ENCODE data around the gene NAB1.
A peak's percentile ranks its signal among the peaks of the same experiment; 100 is the strongest.

The NAB1 gene

DNA sequence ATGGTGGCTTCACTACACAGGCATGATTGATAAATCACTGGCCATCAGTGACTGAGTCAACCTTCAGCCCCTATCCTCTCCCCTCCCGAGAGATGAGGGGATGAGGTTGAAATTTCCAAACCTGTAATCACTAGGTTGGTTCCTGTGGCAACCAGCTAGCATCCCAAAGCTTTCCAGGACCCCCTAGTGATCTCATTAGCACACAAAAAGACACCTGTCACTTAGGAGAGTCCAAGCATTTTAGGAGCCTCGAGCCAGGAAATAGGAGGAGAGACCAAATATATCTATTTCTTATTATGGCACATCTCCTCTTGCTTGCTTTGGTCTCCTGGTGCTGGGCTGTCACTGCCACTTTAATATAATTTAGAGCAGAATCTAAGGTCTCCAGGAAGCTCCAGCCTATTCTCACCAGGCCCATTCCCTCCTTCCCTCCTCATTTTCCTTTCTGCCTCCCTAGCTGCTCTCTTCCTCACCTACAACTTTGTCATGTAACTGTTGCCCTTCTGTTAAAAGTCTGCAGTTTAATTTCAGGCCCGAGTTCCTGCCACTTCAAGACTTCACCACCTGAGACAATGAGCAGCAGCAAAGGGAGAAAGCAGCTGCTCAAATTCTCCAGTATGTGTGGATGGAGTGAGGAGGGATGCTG lies 33.2 kb upstream of the NAB1 start:
- Histone ChIP-seq H3K27ac (no peak overlapping the region), H3K4me3 (no peak overlapping the region)
- TF ChIP-seq, protein P1, sequence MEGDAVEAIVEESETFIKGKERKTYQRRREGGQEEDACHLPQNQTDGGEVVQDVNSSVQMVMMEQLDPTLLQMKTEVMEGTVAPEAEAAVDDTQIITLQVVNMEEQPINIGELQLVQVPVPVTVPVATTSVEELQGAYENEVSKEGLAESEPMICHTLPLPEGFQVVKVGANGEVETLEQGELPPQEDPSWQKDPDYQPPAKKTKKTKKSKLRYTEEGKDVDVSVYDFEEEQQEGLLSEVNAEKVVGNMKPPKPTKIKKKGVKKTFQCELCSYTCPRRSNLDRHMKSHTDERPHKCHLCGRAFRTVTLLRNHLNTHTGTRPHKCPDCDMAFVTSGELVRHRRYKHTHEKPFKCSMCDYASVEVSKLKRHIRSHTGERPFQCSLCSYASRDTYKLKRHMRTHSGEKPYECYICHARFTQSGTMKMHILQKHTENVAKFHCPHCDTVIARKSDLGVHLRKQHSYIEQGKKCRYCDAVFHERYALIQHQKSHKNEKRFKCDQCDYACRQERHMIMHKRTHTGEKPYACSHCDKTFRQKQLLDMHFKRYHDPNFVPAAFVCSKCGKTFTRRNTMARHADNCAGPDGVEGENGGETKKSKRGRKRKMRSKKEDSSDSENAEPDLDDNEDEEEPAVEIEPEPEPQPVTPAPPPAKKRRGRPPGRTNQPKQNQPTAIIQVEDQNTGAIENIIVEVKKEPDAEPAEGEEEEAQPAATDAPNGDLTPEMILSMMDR (IDR thresholded peaks at IDR 0.05), result no peak
- no peak for DNase-seq (ENCODE audit: low spot score)

DNA sequence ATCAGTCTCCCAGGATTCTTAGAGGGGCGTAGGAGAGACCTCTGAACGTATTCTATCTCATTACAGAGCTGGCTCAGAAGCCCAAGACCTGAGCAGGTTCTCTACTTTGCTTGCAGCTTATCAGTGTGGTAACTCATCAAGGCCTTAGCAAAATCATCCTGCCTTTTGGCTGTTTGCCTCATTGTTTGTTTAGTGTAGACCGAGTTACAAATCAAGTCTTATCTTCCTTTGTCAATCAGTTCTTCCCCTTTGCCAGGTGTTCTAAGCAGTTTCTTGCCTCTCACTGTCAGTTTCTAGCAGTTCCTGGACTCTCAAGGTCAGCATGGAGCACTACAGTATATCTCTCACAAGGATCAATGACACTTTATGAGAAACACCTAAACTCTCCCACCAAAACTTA lies 30.9 kb upstream of the NAB1 start:
- H3K4me3 ChIP-seq, result no peak overlapping the region
- DNase-seq (ENCODE audit: low spot score), result no peak
- TF ChIP-seq, protein P1 (IDR thresholded peaks at IDR 0.05), result no peak
- no peak overlapping the region for H3K27ac ChIP-seq

DNA sequence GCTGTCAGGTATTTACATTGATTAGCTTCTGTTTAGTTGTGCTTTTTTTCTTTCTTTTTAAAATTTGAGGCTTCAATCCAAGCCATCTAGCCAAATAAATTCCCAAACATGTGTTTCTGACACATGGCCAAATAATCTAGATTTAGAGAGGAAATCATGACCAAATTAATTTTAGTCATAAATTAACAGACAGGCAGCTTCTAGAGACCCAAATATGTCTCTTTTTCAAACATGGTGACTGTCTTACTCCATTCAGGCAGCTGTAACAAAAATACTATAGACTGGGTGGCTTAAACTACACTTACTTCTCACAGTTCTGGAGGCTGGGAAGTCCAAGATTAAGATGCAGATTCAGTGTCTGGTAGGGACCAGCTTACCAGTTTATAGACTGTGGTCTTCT lies 23.2 kb upstream of the NAB1 start:
- Histone ChIP-seq H3K4me3 (no peak overlapping the region), H3K27ac (no peak overlapping the region)
- DNase-seq (ENCODE audit: low spot score), result no peak
- TF ChIP-seq, protein P1 (IDR thresholded peaks at IDR 0.05), result no peak

DNA sequence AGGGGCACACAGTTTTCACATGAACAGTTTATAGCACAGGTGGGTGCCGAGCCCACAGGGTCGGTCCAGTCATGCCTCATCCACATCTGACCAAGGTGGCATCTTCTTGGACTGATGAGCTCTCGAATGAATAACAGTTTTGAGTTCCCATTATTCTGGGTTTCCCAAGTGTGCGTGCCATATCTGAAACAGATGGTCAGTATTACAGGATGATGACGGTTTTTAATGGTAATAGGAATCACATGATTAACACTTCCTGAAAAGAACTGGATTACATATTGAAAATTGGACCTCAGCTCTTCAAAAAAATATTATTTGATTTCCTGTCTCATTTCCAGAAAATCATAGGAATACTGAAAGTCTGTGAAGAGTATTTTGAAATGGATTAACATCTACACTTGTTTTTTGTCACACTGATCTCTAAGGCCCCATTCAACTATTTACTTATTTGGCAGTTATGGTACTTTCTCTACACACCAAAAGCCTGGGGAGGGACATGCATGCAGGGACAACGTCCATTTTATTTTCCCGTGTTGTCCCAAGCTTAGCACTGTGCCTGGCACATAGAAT lies 22.2 kb upstream of the NAB1 start:
- H3K4me3 ChIP-seq, result no peak overlapping the region
- H3K27ac ChIP-seq, result peak overlapping the region; percentile 15 to 22
- no peak for DNase-seq (ENCODE audit: low spot score)
- TF ChIP-seq, protein P1 (IDR thresholded peaks at IDR 0.05), result no peak

DNA sequence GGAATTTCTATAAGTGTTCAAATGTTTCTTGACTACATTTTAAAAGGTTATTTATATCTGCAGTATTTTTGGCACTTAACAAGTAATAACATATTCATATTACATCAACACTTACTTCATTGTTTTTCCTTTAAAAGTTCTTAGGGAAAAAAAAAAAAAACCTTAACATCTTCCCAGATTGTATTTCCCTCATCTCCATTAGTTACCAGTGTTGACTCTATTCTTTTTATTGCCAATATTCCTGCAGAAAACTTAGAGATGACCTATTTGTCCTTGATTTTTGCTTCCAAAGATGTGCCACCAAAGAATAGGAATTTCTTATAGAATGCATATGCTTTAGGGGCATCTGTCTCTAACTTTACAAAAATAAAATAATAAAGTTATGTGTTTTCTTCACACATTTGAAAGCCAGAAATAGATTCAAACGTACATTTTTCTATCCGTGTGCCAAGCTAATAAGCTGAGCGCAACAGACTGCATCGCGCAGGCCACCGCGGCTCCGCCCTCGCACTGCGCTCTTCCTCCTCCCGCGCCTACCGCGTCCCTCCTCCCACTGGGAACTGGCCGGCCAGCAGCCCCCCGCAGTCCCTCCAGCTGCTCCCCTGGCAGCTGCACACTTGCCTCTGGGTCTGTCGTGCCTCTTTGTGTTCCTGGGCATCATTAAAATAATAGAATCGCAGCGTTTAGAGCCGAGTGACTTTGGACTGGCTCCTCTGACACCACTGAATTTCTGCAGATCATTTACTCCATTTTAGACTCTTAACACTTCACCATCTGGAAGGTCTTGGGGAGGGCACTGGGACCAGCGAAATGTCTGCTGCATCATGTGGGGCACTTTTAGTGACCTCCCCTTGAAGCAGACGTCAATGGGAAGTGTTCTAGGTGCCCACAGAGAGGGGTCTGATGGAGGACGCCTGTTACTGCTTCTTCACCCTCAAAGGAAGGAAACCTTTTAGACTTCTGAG lies 21.2 kb upstream of the NAB1 start:
- Histone ChIP-seq H3K27ac (peak overlapping the region; percentile 44 to 91), H3K4me3 (peak overlapping the region; percentile 78)
- no peak for DNase-seq (ENCODE audit: low spot score)
- TF ChIP-seq, protein P1 (IDR thresholded peaks at IDR 0.05), result no peak

DNA sequence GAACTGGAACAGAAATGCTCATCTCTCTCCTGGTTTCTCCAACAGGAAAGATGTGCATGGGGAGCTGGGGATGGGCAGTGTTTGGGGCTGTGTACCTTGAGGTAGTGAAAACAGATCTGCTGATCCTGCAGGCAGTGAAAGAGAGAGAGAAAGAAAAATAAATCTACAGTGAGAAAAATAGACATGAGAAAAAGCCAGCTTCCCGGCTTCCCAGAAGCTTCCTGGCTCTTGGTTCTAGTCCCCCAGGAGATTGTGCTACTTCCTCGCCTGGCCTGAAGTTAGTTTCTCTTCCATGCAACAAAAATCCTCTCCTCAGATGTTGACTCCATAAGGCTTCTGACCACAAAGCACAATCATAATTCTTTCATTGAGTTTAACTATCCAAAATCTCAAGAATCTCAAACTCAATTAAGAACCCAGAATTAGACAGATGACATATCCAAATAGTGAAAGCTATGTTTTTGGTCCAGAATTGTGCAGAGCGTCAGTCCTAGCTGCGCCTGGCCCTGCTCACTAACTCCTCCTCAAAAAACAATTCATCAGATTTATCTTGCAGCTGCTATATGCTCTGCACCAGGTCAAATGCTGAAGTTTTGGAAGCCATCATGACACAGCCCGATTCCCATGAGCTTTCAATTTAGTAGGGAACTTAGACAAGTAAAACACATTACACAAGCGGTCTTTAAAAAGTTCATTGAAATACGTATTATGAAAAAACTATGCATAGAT lies 20.1 kb upstream of the NAB1 start:
- DNase-seq (ENCODE audit: low spot score), result no peak
- H3K4me3 ChIP-seq, result peak overlapping the region; percentile 78
- peak overlapping the region; percentile 44 to 91 for H3K27ac ChIP-seq
- TF ChIP-seq, protein P1 (IDR thresholded peaks at IDR 0.05), result no peak

All from coronary artery (tissue), 2 donors.